ENCODE results near the gene COLGALT1.
"Not testable (repeated sequence)": the region's sequence is repeated elsewhere in the genome, so short reads cannot be mapped to it uniquely, and the experiment has no call there.

COLGALT1 gene

GRCh38 chr19:17555480-17555928 is at the start of gene COLGALT1:
Gene COLGALT1, plus strand, starts transcription at chr19:17555649. Its CDS starts 65 bp downstream, at chr19:17555714.
- DNase-seq (ENCODE audit: low read depth) = peak; percentile 97
- H3K4me3 ChIP-seq (ENCODE audit: low read depth, low read length) = peak within 1 kb of the TSS; percentile 96
- no peak for TF ChIP-seq CTCF (conservative IDR thresholded peaks at IDR 0.05; ENCODE audit: low read depth, low read length)

- no peak for TF ChIP-seq CTCF (conservative IDR thresholded peaks at IDR 0.05; ENCODE audit: low read depth, low read length)
- no peak overlapping the region for H3K4me3 ChIP-seq (ENCODE audit: low read depth, low read length)
- DNase-seq (ENCODE audit: low read depth) = no peak
Measured at GRCh38 chr19:17506745-17507144, 48.7 kb upstream of the COLGALT1 start.

GRCh38 chr19:17508558-17508933 is 46.9 kb upstream of the COLGALT1 start:
- DNase-seq (ENCODE audit: low read depth); H3K4me3 ChIP-seq (ENCODE audit: low read depth, low read length): not testable (repeated sequence)

GRCh38 chr19:17510220-17510993 is 45.0 kb upstream of the COLGALT1 start:
- DNase-seq (ENCODE audit: low read depth) = no peak
- peak overlapping the region; percentile 95 for H3K4me3 ChIP-seq (ENCODE audit: low read depth, low read length)
- TF ChIP-seq CTCF (conservative IDR thresholded peaks at IDR 0.05; ENCODE audit: low read depth, low read length) = no peak

GRCh38 chr19:17511724-17512573 is 43.5 kb upstream of the COLGALT1 start:
- peak; percentile 89 for DNase-seq (ENCODE audit: low read depth)
- peak overlapping the region; percentile 95 for H3K4me3 ChIP-seq (ENCODE audit: low read depth, low read length)
- peak; percentile 33 for TF ChIP-seq CTCF (conservative IDR thresholded peaks at IDR 0.05; ENCODE audit: low read depth, low read length)

- TF ChIP-seq CTCF (conservative IDR thresholded peaks at IDR 0.05; ENCODE audit: low read depth, low read length) = no peak
- no peak for DNase-seq (ENCODE audit: low read depth)
- H3K4me3 ChIP-seq (ENCODE audit: low read depth, low read length) = peak overlapping the region; percentile 95
Measured at GRCh38 chr19:17512574-17512939, 42.9 kb upstream of the COLGALT1 start.

- DNase-seq (ENCODE audit: low read depth) = no peak
- no peak for TF ChIP-seq CTCF (conservative IDR thresholded peaks at IDR 0.05; ENCODE audit: low read depth, low read length)
- no peak overlapping the region for H3K4me3 ChIP-seq (ENCODE audit: low read depth, low read length)
Measured at GRCh38 chr19:17515408-17516149, 39.9 kb upstream of the COLGALT1 start.

Measured in choroid plexus epithelial cell (primary cell).